ENCODE measurements around the gene DUSP10.

DUSP10 gene

DNA sequence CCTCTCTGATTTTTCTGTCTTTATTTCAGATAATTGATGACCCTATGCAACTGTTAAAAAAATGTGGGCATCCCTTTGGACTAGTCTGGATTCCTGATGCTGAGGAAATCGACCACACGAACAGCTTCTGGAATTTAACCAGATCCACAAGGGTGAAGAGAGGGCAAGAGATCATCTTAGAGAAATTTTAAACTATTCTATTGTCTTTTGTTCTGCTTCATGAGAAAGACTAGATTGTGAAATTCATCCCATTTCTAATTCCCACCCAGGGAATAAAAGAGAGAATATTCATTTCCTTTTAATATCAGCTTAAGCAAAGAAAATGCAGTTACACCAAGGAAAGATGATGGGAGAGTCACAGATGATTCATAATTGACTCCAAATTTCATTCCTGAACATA, 71.8 kb downstream of the DUSP10 start:
- TF ChIP-seq, protein P1, sequence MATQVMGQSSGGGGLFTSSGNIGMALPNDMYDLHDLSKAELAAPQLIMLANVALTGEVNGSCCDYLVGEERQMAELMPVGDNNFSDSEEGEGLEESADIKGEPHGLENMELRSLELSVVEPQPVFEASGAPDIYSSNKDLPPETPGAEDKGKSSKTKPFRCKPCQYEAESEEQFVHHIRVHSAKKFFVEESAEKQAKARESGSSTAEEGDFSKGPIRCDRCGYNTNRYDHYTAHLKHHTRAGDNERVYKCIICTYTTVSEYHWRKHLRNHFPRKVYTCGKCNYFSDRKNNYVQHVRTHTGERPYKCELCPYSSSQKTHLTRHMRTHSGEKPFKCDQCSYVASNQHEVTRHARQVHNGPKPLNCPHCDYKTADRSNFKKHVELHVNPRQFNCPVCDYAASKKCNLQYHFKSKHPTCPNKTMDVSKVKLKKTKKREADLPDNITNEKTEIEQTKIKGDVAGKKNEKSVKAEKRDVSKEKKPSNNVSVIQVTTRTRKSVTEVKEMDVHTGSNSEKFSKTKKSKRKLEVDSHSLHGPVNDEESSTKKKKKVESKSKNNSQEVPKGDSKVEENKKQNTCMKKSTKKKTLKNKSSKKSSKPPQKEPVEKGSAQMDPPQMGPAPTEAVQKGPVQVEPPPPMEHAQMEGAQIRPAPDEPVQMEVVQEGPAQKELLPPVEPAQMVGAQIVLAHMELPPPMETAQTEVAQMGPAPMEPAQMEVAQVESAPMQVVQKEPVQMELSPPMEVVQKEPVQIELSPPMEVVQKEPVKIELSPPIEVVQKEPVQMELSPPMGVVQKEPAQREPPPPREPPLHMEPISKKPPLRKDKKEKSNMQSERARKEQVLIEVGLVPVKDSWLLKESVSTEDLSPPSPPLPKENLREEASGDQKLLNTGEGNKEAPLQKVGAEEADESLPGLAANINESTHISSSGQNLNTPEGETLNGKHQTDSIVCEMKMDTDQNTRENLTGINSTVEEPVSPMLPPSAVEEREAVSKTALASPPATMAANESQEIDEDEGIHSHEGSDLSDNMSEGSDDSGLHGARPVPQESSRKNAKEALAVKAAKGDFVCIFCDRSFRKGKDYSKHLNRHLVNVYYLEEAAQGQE (IDR thresholded peaks at IDR 0.05; ENCODE audit: insufficient read depth in 1 of 2, low read depth in 2 of 2, low read length in 2 of 2): no peak

DNA sequence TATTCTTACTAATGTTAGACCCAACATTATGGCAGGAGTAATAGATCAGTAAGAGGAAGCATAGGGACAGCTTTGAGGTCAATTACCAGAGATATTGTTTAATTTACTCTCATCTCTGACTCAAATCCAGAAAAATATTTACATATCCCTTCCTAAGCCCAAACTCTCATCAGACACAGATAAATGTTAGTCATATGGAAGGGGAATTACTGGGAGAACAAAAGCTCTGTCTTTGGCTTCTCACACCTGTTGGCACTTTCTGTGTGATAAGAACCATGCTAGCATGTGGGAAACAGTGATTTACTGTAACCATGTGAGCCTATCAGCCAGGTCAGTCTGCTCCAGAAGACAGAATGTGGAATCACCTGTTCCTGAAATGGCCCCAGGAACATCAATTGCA, 72.4 kb downstream of the DUSP10 start:
- no peak for TF ChIP-seq POLR2AphosphoS5 (IDR thresholded peaks at IDR 0.05; ENCODE audit: low read depth, low read length)
- TF ChIP-seq FOXP2 (optimal IDR thresholded peaks at IDR 0.05; ENCODE audit: borderline replicate concordance, extremely low read depth, extremely low read length, insufficient read depth): no peak
- TF ChIP-seq SIN3A (IDR thresholded peaks at IDR 0.05; ENCODE audit: borderline replicate concordance, insufficient read depth, low read length): no peak
- no peak for TF ChIP-seq TAF1 (IDR thresholded peaks at IDR 0.05; ENCODE audit: borderline replicate concordance, insufficient read depth, low read length)
- TF ChIP-seq, protein P1 (IDR thresholded peaks at IDR 0.05; ENCODE audit: insufficient read depth in 1 of 2, low read depth in 2 of 2, low read length in 2 of 2): no peak

DNA sequence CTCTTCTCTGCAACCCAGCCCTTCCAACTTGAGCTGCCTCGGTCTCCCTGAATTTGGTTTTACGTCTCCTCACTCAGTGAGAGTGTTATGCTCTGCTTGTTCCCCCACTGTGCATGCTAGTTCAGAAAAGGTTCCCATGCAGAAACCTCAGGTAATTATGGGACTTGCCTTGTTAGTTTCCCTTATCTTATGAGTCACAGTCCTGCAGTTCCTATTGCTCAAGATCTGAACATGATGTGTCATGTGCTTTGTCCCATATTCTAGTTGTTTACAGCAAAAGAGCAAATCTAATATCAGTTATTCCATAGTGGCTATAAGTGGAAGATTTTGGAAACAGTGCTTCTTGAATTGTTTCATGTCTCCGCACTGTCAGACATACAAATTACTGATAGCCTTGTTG, 74.4 kb downstream of the DUSP10 start:
- TF ChIP-seq FOXP2 (optimal IDR thresholded peaks at IDR 0.05; ENCODE audit: borderline replicate concordance, extremely low read depth, extremely low read length, insufficient read depth) (no peak), POLR2AphosphoS5 (IDR thresholded peaks at IDR 0.05; ENCODE audit: low read depth, low read length) (no peak), SIN3A (IDR thresholded peaks at IDR 0.05; ENCODE audit: borderline replicate concordance, insufficient read depth, low read length) (no peak)
- TF ChIP-seq, protein P1 (IDR thresholded peaks at IDR 0.05; ENCODE audit: insufficient read depth in 1 of 2, low read depth in 2 of 2, low read length in 2 of 2): no peak

DNA sequence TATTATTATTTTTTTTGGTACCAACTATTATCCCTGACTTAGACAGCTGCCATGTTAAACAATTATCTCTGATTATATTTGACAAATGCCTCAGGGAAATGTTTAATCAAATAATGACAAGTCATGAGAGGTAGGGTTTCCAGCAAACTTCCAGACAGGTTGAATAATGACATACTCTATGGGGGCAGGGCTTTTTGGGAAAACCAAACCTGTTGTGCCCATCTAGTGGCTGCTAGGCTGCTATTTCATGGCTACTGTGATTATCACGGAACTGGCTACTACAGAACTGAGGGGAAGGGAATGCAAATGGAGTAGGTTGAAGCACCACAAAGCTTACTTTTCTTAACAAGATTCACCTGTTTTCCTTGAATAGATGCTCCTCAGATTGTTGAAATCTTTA, 77.6 kb downstream of the DUSP10 start:
- TF ChIP-seq SIN3A (IDR thresholded peaks at IDR 0.05; ENCODE audit: borderline replicate concordance, insufficient read depth, low read length) (no peak), FOXP2 (optimal IDR thresholded peaks at IDR 0.05; ENCODE audit: borderline replicate concordance, extremely low read depth, extremely low read length, insufficient read depth) (no peak), TAF1 (IDR thresholded peaks at IDR 0.05; ENCODE audit: borderline replicate concordance, insufficient read depth, low read length) (no peak), POLR2AphosphoS5 (IDR thresholded peaks at IDR 0.05; ENCODE audit: low read depth, low read length) (no peak)
- TF ChIP-seq, protein P1 (IDR thresholded peaks at IDR 0.05; ENCODE audit: insufficient read depth in 1 of 2, low read depth in 2 of 2, low read length in 2 of 2): no peak

DNA sequence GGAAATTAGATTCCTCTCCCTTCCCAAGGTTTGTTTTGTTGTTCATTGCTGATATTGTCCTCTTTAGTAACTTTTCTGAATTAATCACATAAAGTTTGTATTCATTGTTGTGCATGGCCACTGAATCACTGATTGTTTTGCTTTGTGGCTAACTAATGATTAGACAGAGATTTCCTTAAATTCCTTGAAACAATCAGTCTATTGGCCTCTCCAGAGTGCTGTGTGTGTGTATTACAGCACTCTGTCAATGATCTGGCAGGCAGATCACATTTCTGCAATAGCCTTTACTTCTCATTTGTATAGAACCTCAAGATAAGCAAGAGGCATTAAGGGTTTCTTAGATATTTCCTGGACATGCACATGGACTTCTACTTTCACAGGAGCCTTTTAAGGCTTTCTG, 78.6 kb downstream of the DUSP10 start:
- TF ChIP-seq SIN3A (IDR thresholded peaks at IDR 0.05; ENCODE audit: borderline replicate concordance, insufficient read depth, low read length) (no peak), FOXP2 (optimal IDR thresholded peaks at IDR 0.05; ENCODE audit: borderline replicate concordance, extremely low read depth, extremely low read length, insufficient read depth) (no peak), TAF1 (IDR thresholded peaks at IDR 0.05; ENCODE audit: borderline replicate concordance, insufficient read depth, low read length) (no peak), POLR2AphosphoS5 (IDR thresholded peaks at IDR 0.05; ENCODE audit: low read depth, low read length) (no peak)
- TF ChIP-seq, protein P1 (IDR thresholded peaks at IDR 0.05; ENCODE audit: insufficient read depth in 1 of 2, low read depth in 2 of 2, low read length in 2 of 2): no peak
